Kidney epithelial cell (primary cell): ENCODE data around the gene CDC123. TPM values are rescaled to one million over a fixed set of nuclear protein-coding genes. Genes with fewer than 3 reads are reported as not detected.
"Not testable (repeated sequence)": the region's sequence is repeated elsewhere in the genome, so short reads cannot be mapped to it uniquely, and the experiment has no call there.

ENCODE experiments used
- DNase-seq: peaks from one replicate; pipeline ENCODE4 v3.0.0-alpha.2; 2010; ENCODE audit warnings: low read depth
- H3K27me3 ChIP-seq: 2 replicates; pipeline ENCODE4 v1.6.0; 2011; ENCODE audit warnings: low read length; ENCODE audit not compliant: control insufficient read depth, insufficient read depth
- H3K36me3 ChIP-seq: 2 replicates; pipeline ENCODE4 v1.5.1; 2011; ENCODE audit warnings: low read length; ENCODE audit not compliant: control insufficient read depth, insufficient read depth
- H3K4me3 ChIP-seq: 2 replicates; pipeline ENCODE4 v1.5.1; 2011; ENCODE audit warnings: low read depth, mild to moderate bottlenecking, control low read depth, low read length
- total RNA-seq: library from RNA; depleted of rRNA; stranded (reverse); fragments of >200 nt; gene quantifications from 2 replicates; pipeline ENCODE4 v1.2.3, GENCODE V29; 2015
- TF ChIP-seq, protein P1 (sequence below): IDR thresholded peaks from 2 replicates; pipeline ENCODE4 v1.5.1; 2011; ENCODE audit warnings: mild to moderate bottlenecking, moderate library complexity, low read length, control low read depth, inconsistent platforms; ENCODE audit not compliant: insufficient read depth, poor library complexity, severe bottlenecking

Gene CDC123
- total RNA-seq, 1 donor from 2014 or later: 89.2 TPM

DNA sequence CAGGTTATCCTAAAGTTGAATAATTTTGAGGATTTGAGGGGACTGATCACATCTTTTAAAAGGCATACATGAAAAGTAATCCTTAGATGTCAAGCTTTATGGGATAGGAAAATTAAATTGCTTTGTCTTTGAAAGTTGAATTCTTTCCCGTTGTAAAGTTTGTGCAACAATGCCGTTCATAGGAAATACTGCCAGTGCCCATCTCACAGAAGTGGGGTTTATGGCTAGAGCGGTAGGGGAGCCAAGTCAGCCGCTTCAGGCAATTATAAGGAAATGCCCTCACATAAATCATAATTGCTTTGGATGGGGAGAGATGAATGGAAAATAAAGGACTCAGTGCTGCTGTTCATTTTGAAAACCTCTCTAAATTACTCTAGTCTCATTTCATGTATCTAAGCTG lies 18.1 kb downstream of the CDC123 start:
- Histone ChIP-seq H3K27me3 (no peaks in the 10 kb centered on the region), H3K36me3 (no peaks in the 10 kb centered on the region), H3K4me3 (no peak overlapping the region)
- TF ChIP-seq, protein P1, sequence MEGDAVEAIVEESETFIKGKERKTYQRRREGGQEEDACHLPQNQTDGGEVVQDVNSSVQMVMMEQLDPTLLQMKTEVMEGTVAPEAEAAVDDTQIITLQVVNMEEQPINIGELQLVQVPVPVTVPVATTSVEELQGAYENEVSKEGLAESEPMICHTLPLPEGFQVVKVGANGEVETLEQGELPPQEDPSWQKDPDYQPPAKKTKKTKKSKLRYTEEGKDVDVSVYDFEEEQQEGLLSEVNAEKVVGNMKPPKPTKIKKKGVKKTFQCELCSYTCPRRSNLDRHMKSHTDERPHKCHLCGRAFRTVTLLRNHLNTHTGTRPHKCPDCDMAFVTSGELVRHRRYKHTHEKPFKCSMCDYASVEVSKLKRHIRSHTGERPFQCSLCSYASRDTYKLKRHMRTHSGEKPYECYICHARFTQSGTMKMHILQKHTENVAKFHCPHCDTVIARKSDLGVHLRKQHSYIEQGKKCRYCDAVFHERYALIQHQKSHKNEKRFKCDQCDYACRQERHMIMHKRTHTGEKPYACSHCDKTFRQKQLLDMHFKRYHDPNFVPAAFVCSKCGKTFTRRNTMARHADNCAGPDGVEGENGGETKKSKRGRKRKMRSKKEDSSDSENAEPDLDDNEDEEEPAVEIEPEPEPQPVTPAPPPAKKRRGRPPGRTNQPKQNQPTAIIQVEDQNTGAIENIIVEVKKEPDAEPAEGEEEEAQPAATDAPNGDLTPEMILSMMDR: no peak
- no peak for DNase-seq

DNA sequence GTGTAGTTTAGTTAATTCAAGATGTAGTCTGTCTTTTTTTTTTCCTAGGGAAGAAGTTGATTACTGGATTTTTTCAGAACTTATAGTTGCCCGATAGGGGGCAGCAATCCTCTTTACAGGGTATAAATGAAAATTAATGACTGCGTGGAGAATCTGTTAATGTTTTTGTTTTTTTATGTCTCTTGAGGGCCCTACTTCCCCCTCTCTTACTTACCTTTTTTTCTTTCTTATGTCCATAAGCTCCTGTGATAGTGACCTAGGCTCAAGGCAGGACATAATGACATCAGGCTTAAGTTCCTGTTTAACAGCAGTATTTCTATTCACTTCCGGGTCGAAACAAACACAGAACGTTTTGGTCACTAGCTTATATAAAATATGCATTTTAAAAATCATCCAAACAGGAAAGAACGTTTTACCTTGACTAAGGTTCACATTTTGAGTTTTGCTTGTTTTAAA lies 18.8 kb downstream of the CDC123 start:
- Histone ChIP-seq H3K4me3 (no peak overlapping the region), H3K27me3 (no peaks in the 10 kb centered on the region), H3K36me3 (no peaks in the 10 kb centered on the region)
- TF ChIP-seq, protein P1: peak; percentile 68
- DNase-seq: no peak

DNA sequence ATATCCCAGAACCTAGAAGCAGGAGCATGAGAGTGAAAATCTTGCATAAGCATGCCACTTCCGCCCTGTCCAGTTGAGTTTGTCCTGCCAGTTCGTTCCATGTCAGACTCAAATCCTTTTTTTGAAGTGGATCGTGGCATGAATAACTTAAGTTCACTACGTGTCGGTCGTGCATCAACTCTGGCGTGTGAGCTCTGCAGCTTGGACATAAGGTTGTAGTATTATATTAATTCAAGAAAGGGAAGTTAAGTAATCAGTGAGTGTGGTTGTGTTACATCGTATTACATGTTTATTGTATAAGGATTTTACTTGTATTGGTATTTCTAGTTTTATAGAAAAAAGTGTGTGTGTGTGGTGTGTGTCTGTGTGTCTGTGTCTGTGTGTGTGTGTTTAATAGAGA lies 23.0 kb downstream of the CDC123 start:
- no peaks in the 10 kb centered on the region for H3K36me3 ChIP-seq
- H3K4me3 ChIP-seq: no peak overlapping the region
- no peaks in the 10 kb centered on the region for H3K27me3 ChIP-seq
- TF ChIP-seq, protein P1: no peak
- no peak for DNase-seq

DNA sequence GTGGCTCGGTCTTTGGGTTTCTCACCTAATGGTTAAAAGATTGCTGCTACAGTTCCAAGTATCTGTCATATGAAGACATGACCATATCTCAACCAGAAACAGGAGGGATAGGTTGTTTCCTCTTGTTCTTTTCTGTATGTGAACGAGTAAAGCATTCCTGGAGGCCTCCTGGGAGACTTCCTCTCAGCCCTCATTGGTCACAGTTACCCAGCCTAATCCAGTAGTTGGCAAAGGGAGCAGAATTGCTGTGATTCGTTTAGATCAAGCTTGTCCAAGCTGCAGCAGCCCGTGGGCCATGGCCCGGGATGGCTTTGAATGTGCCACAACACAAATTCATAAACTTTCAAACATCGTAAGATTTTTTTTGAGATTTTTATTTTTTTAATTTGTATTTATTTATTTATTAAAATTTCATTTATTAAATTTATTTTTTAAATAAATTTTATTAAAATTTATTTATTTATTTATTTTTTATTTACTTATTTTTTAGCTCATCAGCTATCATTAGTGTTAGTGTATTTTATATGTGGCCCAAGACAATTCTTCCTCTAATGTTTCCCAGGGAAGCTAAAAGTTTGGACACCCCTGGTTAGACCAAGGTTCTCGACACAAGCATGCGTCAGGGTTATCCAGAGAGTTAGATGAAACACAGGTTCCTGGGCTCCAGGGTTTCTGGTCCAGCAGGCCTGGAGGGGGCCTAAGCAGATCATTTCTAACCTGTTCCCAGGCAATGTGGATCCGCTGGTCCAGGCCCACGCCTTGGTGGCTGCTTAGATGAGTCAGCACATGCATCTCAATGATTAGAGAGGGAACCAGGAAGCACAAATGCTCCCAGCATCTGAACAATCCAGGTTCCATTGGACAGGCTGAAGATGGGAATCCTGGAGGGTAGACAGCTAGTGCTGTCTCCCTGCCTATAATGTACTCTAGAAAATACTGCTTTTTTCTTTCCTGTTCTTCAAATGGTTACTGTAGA lies 25.6 kb downstream of the CDC123 start:
- Histone ChIP-seq H3K36me3 (no peaks in the 10 kb centered on the region), H3K27me3 (no peaks in the 10 kb centered on the region), H3K4me3 (no peak overlapping the region)
- TF ChIP-seq, protein P1: no peak
- no peak for DNase-seq

DNA sequence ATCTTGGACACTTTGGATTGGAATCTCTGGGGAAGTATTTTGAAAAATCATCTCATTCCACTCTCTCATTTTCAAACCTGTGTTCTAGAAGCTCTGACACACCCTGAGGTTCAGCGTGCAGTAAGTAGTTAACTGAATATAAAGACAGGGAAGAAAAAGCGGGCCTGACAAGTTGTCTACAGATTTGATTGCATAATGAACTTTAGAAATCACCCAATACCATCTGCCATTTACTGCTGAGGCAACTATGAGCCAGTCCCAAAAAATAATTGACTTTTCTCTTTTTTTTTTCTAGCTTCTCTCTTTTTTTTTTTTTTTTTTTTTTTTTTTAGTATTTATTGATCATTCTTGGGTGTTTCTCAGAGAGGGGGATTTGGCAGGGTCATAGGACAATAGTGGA lies 29.5 kb downstream of the CDC123 start:
- TF ChIP-seq, protein P1: no peak
- Histone ChIP-seq H3K4me3 (no peak overlapping the region), H3K36me3 (peaks cover 1% of the 10 kb centered on the region), H3K27me3 (no peaks in the 10 kb centered on the region)
- DNase-seq: no peak

DNA sequence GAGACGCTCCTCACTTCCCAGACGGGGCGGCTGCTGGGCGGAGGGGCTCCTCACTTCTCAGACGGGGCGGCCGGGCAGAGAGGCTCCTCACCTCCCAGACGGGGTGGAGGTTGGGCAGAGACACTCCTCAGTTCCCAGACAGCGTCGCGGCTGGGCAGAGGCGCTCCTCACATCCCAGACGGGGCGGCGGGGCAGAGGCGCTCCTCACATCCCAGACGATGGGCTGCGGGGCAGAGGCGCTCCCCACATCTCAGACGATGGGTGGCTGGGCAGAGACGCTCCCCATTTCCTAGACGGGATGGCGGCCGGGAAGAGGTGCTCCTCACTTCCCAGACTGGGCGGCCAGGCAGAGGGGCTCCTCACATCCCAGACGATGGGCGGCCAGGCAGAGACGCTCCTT lies 30.4 kb downstream of the CDC123 start:
- H3K27me3 ChIP-seq, DNase-seq, H3K36me3 ChIP-seq, H3K4me3 ChIP-seq: not testable (repeated sequence)
